Gastroesophageal sphincter (tissue), 4 donors: Measurements from ENCODE around the gene MVB12B. TPM values are rescaled to one million over a fixed set of nuclear protein-coding genes. Genes with fewer than 3 reads are reported as not detected.

Experiments used
- ATAC-seq: fragments of 150-250 bp; one replicate; pipeline ENCODE4 v1.9.1; 2016; ENCODE audit warnings: mild to moderate bottlenecking, moderate library complexity
- H3K27ac ChIP-seq, 4 donors: fragments of 200-600 bp; sonication (generic) in 3 of 4; 1 replicate in 3 of 4; 2 replicates in 1 of 4; pipeline ENCODE4 v1.5.1; 2016 to 2019
- H3K27me3 ChIP-seq: fragments of 200-600 bp; sonication (generic); one replicate; pipeline ENCODE4 v1.5.1; 2019
- H3K36me3 ChIP-seq, 2 donors: fragments of 200-600 bp; sonication (generic); one replicate each; pipeline ENCODE4 v1.5.1; 2019; ENCODE audit warnings: control low read depth in 1 of 2
- H3K4me1 ChIP-seq, 3 donors: fragments of 200-600 bp; sonication (generic); 1 replicate in 2 of 3; 2 replicates in 1 of 3; pipeline ENCODE4 v1.5.1; 2016 to 2019; ENCODE audit warnings: control low read depth in 2 of 3
- H3K4me3 ChIP-seq, 2 donors: fragments of 200-600 bp; sonication (generic); one replicate each; pipeline ENCODE4 v1.5.1; 2019; ENCODE audit warnings: mild to moderate bottlenecking in 1 of 2, moderate library complexity in 1 of 2
- H3K9me3 ChIP-seq, 3 donors: fragments of 200-600 bp; sonication (generic); one replicate each; pipeline ENCODE4 v1.5.1; 2017 to 2019; ENCODE audit warnings: control low read depth in 2 of 3
- CTCF ChIP-seq, 4 experiments: fragments of 200-600 bp in 2 of 4; fragments of 450-650 bp in 2 of 4; sonication (generic) in 1 of 4; IDR thresholded peaks; one replicate each; pipeline ENCODE4 v1.5.1; 2017 to 2019; ENCODE audit warnings: antibody characterized with exemption in 4 of 4, mild to moderate bottlenecking in 2 of 4, moderate library complexity in 2 of 4
- EP300 ChIP-seq: sonication (generic); formaldehyde crosslinking; IDR thresholded peaks from one replicate; pipeline ENCODE4 v1.6.1; 2017; ENCODE audit warnings: antibody characterized with exemption, mild to moderate bottlenecking
- POLR2A ChIP-seq, 2 donors: fragments of 450-650 bp; IDR thresholded peaks; one replicate each; pipeline ENCODE4 v1.6.1; 2017; ENCODE audit warnings: antibody characterized with exemption in 2 of 2, mild to moderate bottlenecking in 2 of 2, moderate library complexity in 1 of 2
- POLR2AphosphoS5 ChIP-seq: sonication (generic); formaldehyde crosslinking; IDR thresholded peaks from one replicate; pipeline ENCODE4 v1.6.1; 2017; ENCODE audit warnings: antibody characterized with exemption
- WGBS, 2 donors: methylation state at CpG; one replicate each; pipeline ENCODE4 v1.1.5; 2018; ENCODE audit warnings: low coverage in 1 of 2; 5-methylcytosine and 5-hydroxymethylcytosine counted together
- total RNA-seq, 4 donors: library from RNA; depleted of rRNA; stranded (reverse); fragments of >200 nt; gene quantifications; one replicate each; pipeline ENCODE4 v1.1.0, GENCODE V29; 2016

Gene MVB12B
- total RNA-seq, 4 donors from 2014 or later = 12.0 to 25.2 (median 15.9) TPM

- Histone ChIP-seq H3K4me3 (no peak overlapping the region), H3K27me3 (peaks cover 23% of the 10 kb centered on the region), H3K9me3 (no peaks in the 10 kb centered on the region), H3K27ac (no peak overlapping the region), H3K36me3 (no peaks in the 10 kb centered on the region), H3K4me1 (no peaks in the 10 kb centered on the region)
- no peak for ATAC-seq
- 50 to 76% methylated on average over 2 to 5 of the region's 5 CpGs for WGBS, 2 donors
- TF ChIP-seq EP300 = no peak
Observed at GRCh38 chr9:126295082-126295477, 31.5 kb upstream of the MVB12B start.

GRCh38 chr9:126295516-126295915, 31.1 kb upstream of the MVB12B start:
- Histone ChIP-seq H3K27me3 (peaks cover 23% of the 10 kb centered on the region), H3K27ac (no peak overlapping the region), H3K9me3 (no peaks in the 10 kb centered on the region), H3K4me1 (no peaks in the 10 kb centered on the region), H3K4me3 (no peak overlapping the region), H3K36me3 (no peaks in the 10 kb centered on the region)
- TF ChIP-seq EP300 (no peak), CTCF (IDR thresholded peaks at IDR 0.05) (no peak), POLR2A (IDR thresholded peaks at IDR 0.05) (no peak), POLR2AphosphoS5 (no peak)
- WGBS, 2 donors = no CpG with 5 or more reads among the region's 1 CpG
- ATAC-seq = no peak

- 80 to 82% methylated on average over 4 to 7 of the region's 17 CpGs for WGBS, 2 donors
- H3K4me1 ChIP-seq = no peaks in the 10 kb centered on the region
- ATAC-seq = no peak
Observed at GRCh38 chr9:126295936-126296600, 30.6 kb upstream of the MVB12B start.

GRCh38 chr9:126296687-126297086, 29.9 kb upstream of the MVB12B start:
- 93 to 94% methylated on average over 3 to 5 of the region's 6 CpGs for WGBS, 2 donors
- Histone ChIP-seq H3K4me3 (no peak overlapping the region), H3K4me1 (no peaks in the 10 kb centered on the region), H3K9me3 (no peaks in the 10 kb centered on the region), H3K36me3 (no peaks in the 10 kb centered on the region), H3K27me3 (peaks cover 23% of the 10 kb centered on the region), H3K27ac (no peak overlapping the region)
- TF ChIP-seq POLR2A (IDR thresholded peaks at IDR 0.05) (no peak), EP300 (no peak), POLR2AphosphoS5 (no peak), CTCF (IDR thresholded peaks at IDR 0.05) (no peak)
- no peak for ATAC-seq

More at GRCh38 chr9:126295936-126296600, 30.6 kb upstream of the MVB12B start:
- H3K9me3 ChIP-seq = no peaks in the 10 kb centered on the region
- no peak overlapping the region for H3K4me3 ChIP-seq
- H3K27ac ChIP-seq = no peak overlapping the region
- peaks cover 23% of the 10 kb centered on the region for H3K27me3 ChIP-seq
- no peak for TF ChIP-seq POLR2AphosphoS5
- no peak for TF ChIP-seq CTCF (IDR thresholded peaks at IDR 0.05)
- no peak for TF ChIP-seq EP300
- no peak for TF ChIP-seq POLR2A (IDR thresholded peaks at IDR 0.05)
- H3K36me3 ChIP-seq = no peaks in the 10 kb centered on the region

- no peak for ATAC-seq
- peaks cover 23% of the 10 kb centered on the region for H3K27me3 ChIP-seq
- H3K9me3 ChIP-seq = no peaks in the 10 kb centered on the region
- no peak overlapping the region for H3K4me3 ChIP-seq
- H3K36me3 ChIP-seq = no peaks in the 10 kb centered on the region
- no peak overlapping the region for H3K27ac ChIP-seq
- TF ChIP-seq POLR2AphosphoS5 (no peak), POLR2A (IDR thresholded peaks at IDR 0.05) (no peak), EP300 (no peak), CTCF (IDR thresholded peaks at IDR 0.05) (no peak)
- H3K4me1 ChIP-seq = no peaks in the 10 kb centered on the region
- WGBS, 2 donors = 60 to 70% methylated on average over 4 of the region's 7 CpGs
Observed at GRCh38 chr9:126297661-126298060, 29.0 kb upstream of the MVB12B start.
